ENCODE data around the gene PCNT.
"Not testable (repeated sequence)": the region's sequence is repeated elsewhere in the genome, so short reads cannot be mapped to it uniquely, and the experiment has no call there.

The PCNT gene

DNA sequence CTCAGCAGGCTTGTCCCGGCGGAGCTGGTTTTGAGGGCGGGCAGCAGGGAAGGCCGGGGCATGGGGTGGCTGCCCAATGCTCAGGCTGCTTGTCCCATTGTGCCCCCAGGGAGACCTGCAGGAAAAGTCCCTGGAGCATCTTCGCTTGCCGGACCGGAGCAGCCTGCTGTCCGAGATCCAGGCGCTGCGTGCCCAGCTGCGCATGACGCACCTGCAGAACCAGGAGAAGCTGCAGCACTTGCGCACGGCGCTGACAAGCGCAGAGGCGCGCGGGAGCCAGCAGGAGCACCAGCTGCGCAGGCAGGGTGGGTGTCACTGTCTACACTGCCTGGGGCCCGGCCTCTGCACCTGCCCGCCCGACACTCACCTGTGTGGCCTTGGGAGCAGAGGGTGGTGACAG lies 104.3 kb downstream of the PCNT start:
- DNase-seq, result no peak

GRCh38 chr21:46428987-46429710 lies 105.2 kb downstream of the PCNT start:
- no peak for DNase-seq

- no peak for DNase-seq
Measured at GRCh38 chr21:46429754-46430681, 106.1 kb downstream of the PCNT start.

DNA sequence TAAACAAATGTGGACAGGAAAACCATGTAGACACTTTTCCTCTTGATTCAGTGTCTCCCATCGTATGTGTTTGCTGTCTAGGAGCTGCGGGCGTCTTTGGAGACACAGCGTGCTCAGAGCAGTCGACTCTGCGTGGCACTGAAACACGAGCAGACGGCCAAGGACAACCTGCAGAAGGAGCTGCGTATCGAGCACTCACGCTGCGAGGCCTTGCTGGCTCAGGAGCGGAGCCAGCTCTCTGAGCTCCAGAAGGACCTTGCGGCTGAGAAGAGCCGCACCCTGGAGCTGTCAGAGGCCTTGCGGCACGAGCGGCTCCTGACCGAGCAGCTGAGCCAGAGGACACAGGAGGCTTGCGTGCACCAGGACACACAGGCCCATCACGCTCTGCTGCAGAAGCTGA lies 107.5 kb downstream of the PCNT start:
- peak in 1 of 14 donors; percentile 17 for DNase-seq

DNA sequence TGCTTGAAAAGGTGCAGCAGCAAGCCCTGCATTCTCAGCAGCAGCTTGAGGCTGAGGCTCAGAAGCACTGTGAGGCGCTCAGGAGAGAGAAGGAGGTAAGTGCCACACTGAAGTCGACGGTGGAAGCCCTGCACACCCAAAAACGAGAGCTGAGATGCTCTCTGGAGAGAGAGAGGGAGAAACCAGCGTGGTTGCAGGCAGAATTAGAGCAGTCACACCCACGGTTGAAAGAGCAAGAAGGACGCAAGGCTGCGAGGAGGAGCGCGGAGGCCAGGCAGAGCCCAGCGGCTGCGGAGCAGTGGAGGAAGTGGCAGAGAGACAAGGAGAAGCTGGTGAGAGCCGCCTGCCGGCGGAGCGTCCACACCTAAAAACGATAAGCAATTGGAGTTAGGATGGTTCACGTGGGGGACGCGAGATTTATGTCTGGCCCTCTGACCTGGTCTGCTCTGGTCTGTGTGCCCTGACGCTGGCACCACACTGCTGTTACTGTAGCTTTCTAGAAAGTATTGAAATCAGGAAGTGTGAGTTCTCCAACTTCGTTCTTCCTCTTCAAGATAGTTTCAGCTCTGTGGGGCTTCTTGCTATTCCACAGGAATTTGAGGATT lies 108.0 kb downstream of the PCNT start:
- DNase-seq, result peak in 6 of 14 donors; percentile 23 to 58 (median 32)

DNA sequence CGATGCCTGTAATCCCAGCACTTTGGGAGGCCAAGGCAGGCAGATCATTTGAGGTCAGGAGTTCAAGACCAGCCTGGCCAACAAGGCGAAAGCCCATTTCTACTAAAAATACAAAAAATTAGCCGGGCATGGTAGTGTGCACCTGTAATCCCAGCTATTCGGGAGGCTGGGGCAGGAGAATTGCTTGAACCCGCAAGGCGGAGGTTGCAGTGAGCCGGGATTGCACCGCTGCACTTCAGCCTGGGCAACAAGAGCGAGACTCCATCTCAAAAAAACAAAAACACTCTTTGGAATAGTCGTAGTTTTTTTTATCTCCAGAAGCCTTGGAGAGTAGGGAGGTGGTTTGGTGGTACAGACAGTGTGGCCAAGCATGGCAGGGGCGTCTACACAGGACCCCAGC lies 109.2 kb downstream of the PCNT start:
- not testable (repeated sequence) for DNase-seq

DNA sequence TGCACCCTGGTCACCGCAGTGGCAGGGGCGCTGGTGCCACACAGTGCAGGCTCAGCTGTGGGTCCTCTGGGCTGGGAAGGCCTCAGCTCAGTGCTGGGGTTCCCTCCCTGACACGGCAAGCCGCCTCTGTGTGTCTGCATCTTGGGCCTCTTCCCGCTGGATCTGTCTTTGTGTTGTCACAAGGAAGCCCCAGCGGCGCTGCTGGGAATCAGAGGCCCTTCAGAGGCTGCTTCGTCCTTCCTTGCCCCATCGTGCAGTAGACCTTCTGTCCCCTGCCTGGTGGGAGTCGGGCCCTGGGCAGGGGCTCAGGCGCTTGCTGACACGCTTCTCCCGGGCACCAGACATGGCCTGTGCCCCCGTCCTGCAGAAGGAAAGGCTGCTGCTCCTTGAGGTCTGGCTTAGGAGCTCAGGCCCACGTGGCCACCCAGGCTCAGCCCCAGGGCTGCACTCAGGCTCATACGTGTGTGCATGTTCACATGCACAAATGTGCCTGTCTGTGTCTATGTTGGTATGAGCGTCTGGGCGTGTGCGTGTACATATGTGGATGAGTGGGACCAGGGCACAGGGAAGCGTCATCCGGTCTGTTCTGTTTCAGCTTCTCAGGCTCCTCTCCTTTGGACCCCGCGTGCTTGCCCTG lies 110.5 kb downstream of the PCNT start:
- peak in 1 of 14 donors; percentile 13 for DNase-seq

GRCh38 chr21:46435786-46436227 lies 111.9 kb downstream of the PCNT start:
- no peak for DNase-seq

DNA sequence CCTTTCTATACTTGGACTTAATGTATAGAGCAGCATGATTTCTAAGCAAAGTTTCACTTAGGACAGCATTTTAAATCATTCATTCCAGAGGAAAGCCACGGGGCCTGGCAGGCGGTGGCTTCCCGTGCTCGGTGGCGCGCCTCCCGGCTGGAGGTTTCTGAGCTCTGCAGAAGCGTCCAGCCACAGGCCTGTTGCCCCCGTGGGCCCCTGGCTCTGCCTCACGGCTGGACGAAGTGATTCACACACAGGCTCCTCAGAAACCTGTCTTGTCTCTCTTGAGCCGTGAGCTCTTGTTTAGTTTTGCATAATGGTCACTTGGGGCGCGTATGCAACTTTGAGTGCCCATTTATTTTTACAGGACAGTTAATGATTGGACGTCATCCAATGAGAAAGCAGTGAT lies 112.7 kb downstream of the PCNT start:
- DNase-seq, result no peak

- no peak for DNase-seq
Measured at GRCh38 chr21:46437096-46437498, 113.1 kb downstream of the PCNT start.

DNA sequence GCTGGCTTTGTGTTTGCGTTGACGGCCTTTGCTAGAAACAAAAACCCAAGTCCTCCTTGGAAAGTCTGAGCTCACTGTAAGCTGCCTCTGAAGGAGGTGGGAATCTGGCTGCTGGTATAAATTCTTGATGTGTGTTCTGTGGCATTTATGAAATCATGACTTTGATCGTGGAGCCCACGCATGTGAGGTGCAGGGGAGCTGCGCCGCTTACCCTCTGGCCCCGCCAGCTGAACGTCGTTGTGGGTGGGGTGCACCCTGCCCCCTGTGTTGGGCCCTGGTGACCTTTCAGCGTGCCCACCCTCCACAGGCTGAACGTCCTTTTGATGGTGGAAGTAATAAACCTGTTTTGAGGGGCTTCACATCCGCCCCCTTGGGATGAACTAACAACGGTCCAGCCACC lies 113.6 kb downstream of the PCNT start:
- DNase-seq, result no peak

DNA sequence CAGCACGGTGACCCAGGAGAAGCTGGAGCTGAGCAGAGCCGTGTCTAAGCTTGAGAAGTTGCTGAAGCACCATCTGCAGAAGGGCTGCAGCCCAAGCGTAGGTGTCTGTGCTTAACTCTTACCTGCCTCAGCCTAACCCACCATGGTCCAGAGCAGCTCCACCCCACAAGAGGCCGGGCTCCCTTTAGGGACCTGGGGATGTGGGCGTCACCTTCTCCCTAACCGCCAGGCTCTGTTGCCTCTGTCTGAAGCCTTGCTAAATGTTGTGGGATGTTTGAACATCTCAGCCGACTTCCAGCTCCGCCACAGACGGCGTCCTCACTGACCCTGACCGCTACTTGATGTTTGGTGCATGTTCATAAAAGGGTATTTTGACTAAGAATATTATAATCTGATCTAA lies 114.3 kb downstream of the PCNT start:
- no peak for DNase-seq

GRCh38 chr21:46439906-46440305 lies 116.0 kb downstream of the PCNT start:
- DNase-seq, result no peak

DNA sequence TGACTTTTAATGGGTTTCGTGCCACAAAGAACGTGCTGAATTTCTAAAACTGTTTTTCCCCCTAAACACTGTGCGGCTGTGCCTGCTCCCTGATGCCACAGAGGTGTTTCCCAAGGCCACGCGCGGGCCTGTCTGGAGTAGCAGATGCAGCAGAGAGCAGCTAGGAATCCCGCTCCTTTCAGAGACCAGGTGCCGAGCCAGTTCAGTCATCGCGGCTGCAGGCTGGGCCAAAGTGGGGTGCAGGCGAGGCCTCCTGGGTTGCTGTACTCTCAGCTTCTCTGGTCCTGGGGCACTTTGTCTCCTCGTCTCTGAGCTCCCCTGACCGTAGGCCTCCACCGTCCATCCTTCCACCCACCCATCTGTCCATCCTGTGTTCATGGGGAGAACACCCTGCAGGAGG lies 117.4 kb downstream of the PCNT start:
- DNase-seq, result no peak

DNA sequence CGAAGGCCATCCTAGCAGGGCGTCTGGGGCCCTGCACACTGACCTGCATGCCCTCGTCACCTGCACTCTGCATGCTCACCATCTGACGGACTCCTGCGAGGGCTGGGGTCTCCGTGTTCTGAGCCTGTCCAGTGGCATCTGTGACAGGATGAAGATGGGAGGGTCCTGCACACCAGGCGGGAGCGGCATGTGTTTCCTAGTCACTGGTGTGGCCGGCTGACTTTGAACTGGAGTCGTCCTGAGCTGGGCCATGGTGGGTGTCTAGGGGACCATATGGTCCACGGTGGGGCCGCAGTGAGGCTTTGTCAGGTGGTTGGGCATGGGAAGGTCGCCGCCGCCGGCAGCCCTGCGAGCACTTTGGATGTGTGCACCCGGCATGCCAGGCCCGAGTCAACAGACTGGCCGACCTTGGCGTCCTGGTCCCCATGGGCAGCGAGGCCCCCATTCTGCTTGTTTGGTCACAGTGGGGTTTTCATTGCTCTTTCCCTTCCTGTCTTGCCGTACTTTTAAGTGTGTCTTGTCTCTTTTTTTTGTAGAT lies 118.1 kb downstream of the PCNT start:
- DNase-seq, result no peak

- DNase-seq, result peak in 3 of 14 donors; percentile 20 to 55 (median 24)
Measured at GRCh38 chr21:46442938-46443337, 119.0 kb downstream of the PCNT start.

- DNase-seq, result no peak
Measured at GRCh38 chr21:46443910-46444309, 120.0 kb downstream of the PCNT start.

DNA sequence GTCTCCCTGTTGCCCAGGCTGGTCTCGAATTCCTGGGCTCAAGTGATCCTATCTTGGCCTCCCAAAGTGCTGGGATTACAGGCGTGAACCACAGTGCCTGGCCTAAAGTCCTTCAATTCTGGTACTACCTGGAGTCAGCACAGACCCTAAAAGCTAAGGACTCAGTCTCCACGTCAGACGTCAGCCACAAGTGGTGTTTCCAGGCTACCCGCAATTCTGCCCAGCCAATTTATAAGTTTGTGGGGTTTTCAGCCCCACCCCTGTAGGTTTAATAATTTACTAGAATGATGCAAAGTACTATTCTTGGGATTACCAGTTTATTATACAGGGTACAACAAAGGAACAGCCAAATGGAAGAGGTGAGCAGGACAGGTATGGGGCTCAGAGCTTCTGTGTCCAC lies 124.2 kb downstream of the PCNT start:
- DNase-seq, result no peak

- not testable (repeated sequence) for DNase-seq
Measured at GRCh38 chr21:46448855-46449254, 124.9 kb downstream of the PCNT start.

DNA sequence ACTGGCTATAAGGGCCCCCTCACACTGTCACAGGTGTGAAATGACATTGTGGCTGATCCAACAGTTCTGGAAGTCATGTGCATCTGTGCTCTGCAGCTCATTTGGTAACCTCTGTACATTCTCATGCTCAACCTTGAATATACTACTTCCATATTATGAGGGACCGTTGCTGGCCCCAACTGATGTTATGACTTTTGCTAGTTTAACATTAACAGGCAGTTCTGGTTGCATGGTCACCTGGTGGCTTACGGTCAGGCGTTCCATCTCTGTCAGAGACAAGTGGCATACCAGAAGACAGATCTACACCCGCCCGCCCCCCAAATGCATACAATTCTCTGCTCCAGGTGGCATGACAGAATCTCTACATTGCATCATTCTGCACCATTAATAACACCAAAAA lies 128.8 kb downstream of the PCNT start:
- DNase-seq, result no peak

GRCh38 chr21:46454142-46454541 lies 130.2 kb downstream of the PCNT start:
- DNase-seq, result no peak

DNA sequence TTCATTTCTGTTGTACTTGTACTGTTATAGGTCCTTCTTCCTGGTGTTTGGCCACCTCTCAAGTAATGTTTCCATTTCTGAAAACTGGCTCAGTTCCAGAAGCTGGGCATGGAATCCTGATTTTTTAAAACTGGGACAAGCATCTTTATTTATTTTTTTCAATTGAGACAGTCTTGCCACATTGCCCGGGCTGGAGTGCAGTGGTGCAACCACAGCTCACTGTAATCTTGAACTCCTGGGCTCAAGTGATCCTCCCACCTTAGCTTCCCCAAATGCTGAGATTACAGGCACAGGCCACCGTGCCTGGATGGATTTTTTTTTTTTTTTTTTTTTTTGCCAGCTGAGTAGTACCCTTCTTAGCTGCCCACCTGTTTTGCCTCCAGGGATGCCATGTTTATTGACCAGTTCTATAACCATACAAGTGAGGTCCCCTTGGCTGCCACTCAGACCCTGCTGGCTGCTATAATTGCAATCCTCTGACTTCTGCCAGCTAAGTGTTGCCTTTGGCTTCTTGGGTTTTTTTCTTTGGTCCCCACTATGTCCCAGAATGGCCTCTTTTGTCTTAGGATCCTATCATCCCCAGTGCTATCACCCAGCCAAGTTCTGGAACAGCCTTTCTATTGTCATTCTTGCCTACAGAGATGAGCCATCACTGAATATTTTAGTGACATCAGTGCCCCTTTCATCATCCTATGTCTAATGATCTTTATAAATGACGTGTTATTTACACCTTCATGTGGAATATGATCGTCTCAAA lies 130.9 kb downstream of the PCNT start:
- peak in 3 of 14 donors; percentile 23 to 34 (median 29) for DNase-seq

Data from C1 segment of cervical spinal cord (tissue), 14 donors.